SIG-M5 treated with dmso at 0.1 percent for 504 hours (cell line): Measurements from ENCODE around the gene MED15.

Experiments used
- DNase-seq: peaks from one replicate; lab custom pipeline; 2025; ENCODE audit not compliant: unreplicated experiment; lab: John Stamatoyannopoulos, UW

The MED15 gene

DNA sequence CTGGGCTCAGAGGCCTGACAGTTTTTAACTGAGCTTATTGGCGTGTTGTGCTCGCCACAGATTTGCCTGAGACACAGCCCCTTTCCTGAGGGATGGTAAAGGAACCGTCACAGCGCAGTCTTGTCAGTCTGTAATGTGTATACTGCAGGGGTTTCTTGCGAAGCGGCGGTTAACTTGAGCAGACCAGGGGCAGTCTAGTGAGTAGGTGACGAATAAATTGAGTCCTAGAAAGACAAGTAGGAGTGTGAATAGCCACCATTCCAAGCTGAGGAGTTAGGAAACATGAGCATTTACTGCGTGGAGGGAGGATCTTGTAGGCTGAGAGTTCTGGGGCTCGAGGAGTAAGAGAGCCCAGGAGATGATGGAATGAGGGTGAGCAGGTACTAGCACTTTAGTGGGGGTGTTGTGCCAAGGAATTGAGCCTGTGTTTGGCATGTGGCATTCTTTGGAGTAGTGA is 1.4 kb downstream of the MED15 start:
- no peak for DNase-seq

DNA sequence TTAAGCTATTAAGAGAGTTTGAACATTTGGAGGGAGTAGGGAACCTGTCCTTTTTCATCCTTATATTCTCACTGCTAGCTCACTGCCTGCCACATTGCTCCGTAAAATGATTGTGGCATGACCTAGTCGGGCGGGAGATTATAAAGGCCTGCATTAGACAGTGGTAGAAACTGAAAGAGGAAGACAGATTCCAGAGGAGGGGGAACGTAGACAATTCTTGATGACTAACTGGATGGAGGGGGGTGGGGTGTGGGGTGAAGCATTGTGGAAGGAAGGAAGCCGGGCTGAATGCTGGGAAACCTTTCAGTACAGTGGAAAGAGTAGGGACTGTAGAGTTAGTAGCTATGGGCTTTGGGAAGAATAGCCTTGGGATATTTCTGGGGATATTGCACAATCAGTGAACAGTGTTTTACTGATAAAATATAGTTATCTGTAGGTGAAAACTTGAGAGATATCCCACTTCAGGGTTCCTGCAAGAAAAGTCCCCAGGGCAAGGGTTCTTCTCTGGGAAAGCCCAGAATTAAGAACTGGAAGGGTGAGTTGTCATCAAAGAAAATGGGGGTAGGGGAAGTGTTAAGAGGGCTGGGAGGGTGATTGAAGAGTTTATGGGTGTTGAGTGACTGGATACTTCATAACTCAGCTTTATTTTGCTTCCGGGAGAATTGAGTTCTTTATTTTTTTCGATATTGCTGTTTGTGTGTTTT is 2.1 kb downstream of the MED15 start:
- DNase-seq = peak; percentile 95

GRCh38 chr22:20510811-20511577 is 3.6 kb downstream of the MED15 start:
- DNase-seq = no peak

DNA sequence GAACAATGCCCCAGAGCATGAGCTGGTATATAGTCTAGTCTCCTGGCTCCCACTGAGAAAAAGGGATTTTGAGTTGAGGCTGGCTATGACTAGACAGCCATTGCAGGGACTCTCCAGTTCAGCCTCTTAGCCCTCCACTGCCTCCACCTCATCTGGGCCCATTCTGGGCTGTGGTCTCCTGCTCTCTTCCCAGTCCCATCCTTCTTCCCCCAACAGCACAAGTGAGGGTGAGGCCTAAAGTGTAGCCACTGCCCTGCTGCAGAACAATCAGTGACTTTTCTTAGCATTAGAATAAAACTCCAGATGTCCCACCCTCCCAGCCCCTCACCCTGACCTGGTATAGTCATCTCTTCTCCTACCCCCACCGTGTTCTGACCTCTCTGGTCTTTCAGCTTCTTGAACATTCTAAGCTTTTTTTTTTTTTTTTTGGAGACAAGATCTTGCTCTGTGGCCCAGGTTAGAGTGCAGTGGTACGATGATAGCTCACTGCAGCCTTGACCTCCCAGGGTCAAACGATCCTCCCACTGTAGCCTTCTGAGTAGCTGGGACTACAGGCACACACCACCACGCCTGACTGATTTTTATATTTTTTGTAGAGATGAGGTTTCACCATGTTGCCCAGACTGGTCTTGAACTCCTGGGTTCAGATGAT is 4.3 kb downstream of the MED15 start:
- no peak for DNase-seq

DNA sequence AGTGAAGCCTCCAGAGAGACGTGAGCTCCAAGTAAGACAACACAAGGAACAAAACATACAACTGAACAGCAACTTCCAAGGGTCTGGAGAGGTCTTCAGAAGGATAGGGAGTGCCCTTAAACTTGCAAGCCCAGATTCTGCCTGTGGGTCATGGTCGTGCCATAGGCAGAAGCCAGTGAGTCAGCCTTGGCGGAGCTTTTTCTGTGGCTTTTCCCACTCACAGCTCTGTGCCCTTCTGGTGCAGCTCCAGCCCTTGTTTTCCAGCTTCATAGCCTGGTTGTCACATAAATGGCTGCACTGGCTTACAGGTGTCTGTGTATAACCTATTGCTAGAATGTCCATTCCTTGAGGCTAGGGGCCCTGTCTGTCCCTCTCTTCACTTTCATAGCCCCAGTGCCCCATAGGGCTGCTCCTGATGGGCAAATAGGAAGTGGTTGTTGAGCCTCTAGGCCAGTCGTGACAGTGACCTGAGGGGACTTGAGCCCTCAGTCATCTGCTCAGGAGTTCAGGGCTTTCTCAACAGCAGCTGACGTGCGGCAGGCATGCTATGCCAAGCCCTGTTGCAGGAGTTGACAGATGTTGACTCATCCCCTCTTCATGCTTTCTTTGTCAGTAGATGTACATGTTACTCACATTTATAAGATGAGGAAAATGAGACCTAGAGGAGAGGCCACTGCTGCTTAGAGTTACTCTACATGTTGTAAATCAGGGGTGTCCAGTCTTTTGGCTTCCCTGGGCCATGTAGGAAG is 7.4 kb downstream of the MED15 start:
- DNase-seq = no peak

DNA sequence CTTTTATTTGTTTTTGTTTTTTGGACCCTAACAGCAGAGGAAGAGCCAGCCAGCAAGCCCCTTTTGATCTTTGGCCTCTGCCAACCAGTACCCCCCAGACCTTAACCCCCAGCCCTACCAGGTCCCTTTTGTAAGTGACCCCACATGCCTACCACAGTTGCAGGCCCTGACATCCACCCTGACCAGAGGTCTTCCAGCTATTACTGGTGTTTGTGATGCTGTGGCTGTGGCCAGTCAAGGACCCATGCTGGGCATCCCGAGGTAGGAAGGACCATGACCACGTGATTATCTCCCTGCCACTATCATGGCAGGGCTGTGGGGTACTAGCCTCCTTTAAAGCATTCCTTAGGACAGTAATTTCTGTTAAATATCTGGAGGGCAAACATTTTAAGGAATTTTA is 9.0 kb downstream of the MED15 start:
- no peak for DNase-seq

GRCh38 chr22:20517422-20517821 is 10.0 kb downstream of the MED15 start:
- DNase-seq = no peak

- no peak for DNase-seq
Observed at GRCh38 chr22:20517841-20518592, 10.6 kb downstream of the MED15 start.

DNA sequence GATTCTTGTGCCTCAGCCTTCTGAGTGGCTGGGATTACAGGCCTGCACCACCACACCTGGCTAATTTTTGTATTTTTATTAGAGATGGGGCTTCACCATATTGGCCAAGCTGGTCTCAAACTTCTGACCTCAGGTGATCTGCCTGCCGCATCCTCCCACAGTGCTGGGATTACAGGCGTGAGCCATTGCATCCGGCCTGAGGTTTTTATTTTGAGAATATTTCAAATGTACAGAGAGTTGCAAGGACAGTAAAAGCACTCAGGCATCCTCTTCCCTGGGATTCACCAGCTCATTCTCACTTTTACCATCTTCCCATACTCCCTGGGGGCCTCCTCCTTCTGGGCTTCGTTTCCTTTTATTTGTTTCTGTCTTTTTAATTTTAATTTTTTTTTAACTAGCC is 12.1 kb downstream of the MED15 start:
- DNase-seq = no peak

DNA sequence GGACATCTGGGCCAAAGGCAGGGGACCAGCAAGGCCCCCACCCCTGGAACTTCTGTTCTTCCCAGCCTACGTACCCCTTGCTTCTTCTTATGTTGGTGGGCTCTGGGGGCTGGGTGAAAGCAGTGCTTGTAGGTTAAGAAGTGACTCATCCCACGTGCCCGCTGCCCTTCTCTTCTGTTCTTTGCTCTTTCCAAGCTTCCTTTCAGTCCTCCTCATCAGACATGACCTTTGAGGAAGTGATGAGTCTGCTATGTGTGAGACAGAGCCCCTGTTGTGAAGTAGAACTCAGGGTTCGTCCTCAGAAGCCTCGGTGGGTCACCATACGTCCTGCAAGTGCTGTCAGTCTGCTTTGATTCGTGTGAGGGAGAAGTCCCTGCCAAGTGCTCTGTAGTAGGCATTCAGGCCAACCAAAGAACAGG is 12.7 kb downstream of the MED15 start:
- DNase-seq = no peak

GRCh38 chr22:20522134-20523004 is 15.0 kb downstream of the MED15 start:
- no peak for DNase-seq

DNA sequence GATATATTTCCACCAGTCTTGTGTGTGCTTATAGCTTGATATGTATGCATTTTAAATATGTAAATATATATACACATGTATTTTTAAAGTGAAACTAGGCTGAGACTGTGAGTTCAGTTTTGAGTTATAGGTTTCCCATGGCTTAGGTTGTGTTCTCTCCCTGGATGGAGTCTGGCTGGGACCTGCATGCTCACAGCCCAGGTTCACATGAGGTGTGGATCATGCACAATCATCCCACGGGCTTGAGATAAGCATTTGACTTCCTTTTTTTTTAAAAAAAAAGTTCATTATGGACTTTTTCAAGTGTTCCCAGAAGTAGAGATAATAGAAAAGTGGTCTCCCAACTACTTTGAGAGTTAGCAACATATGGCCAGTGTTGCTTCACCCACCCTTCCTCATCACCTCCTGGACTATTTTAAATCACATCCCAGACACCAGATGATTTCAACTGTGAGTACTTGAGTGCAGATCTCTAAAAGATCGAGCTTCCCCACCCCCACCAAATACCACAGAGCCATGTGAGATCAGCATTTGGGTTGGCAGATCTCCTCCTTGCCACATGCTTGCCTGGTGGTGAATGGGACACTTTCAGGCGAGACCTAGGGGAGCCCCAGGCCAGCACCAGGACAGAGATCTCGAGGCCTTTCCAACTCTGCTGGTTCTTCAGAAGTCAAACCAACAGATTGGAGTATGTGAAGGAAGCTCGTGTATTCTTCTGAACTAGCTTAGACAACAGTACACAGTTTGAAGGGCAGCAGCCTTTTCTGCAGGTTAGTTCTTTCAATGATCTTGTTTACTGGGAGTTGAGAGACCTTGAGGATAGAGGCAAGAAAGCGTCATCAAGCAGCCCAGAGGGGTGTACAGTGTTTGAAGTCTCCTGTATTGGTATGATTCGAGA is 15.9 kb downstream of the MED15 start:
- DNase-seq = no peak

DNA sequence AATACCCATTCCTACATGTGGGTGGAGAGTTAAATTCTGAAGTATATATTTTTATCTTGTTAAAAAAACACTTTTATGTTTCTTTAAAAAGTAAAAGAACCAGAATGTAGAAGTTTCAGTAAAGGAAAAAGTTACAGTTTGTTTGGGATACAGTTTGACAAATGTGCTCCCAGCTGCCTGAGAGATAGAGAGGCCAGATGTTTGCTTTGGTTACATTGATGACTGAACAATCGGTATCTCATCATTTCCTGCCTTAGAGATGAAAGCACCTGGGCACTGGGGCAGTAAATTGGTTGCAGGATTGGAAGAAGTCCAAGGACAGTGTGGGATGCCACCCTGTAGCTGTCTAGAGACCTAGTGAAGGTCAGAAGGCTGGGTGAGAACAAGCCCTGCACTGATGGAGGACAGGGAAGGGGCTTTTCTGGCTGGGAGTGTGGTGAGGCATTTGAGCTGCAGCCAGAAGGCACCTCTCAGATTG is 16.6 kb downstream of the MED15 start:
- DNase-seq = no peak

- no peak for DNase-seq
Observed at GRCh38 chr22:20525048-20525447, 17.6 kb downstream of the MED15 start.

GRCh38 chr22:20526305-20526627 is 18.9 kb downstream of the MED15 start:
- no peak for DNase-seq

DNA sequence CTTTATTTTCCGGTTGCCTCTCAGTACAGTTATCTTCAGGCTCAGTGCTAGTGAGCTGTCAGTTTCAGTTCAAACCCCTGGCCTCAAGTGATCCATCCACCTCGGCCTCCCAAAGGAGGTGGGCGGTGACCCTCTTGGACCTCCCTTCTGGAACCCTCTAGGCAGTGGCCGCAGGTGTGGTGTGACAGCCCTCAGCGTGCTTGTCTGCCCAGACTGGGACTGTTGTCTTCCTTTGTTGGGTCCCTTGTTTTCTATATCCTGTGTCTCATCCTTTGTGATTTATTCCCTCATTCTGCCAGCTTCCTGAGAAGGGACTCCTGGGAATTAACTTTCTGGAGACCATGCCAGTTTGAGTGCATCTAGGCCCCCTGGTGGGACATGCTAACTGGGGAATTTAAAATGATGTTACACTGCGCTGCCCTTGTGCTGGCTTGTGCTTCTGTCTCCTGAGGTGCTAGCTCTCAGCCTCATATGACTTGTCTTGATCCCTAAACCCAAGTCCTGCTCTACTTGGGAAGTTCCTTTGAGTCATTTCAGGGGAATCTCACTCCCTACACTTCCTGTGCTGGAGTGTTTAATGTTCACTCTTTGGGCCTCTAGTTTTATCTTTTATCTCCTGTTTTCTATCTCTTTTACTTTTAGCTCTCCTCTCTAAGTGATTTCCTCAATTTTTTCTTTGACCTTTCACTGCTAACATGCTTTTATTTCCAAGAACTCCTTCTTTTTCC is 19.4 kb downstream of the MED15 start:
- no peak for DNase-seq

- no peak for DNase-seq
Observed at GRCh38 chr22:20528405-20528978, 21.1 kb downstream of the MED15 start.
